ENCODE results near the gene RNF41.

Gene RNF41

DNA sequence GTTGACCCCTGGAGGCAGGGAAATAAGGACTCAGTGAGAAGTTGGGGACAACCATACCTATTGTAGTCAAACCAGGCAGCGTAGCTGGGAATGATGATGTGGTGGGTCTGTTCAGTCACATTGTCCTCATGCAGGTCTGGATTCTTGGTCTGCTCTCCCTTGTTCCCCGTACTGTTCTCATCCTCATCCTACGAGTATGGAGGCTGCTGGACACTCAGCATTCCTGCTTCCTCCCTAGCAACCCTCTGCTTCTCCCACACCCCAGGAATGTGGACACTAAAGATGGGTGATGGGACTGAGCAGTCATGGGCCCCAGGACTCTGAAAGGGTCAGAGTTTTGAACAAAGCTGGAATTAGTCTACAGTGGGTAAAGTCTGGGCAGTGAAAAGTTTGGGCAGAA is 43.4 kb downstream of the RNF41 start:
- no peak for DNase-seq (ENCODE audit: low read depth, low spot score)
- H3K36me3 ChIP-seq (ENCODE audit: control insufficient read depth, insufficient read depth, low read length) = peaks cover 26% of the 10 kb centered on the region
- no CpG with 5 or more reads among the region's 3 CpGs for WGBS (ENCODE audit: insufficient coverage, insufficient read length)
- no peaks in the 10 kb centered on the region for H3K9me3 ChIP-seq (ENCODE audit: control insufficient read depth, insufficient read depth, low read length)
- H3K27ac ChIP-seq (ENCODE audit: low read length) = no peak overlapping the region
- H3K27me3 ChIP-seq (ENCODE audit: control insufficient read depth, insufficient read depth, low read length) = no peaks in the 10 kb centered on the region
- H3K4me1 ChIP-seq (ENCODE audit: control insufficient read depth, insufficient read depth, low read length) = no peaks in the 10 kb centered on the region
- H3K4me3 ChIP-seq (ENCODE audit: low read length) = no peak overlapping the region

- Histone ChIP-seq H3K27ac (ENCODE audit: low read length) (no peak overlapping the region), H3K4me1 (ENCODE audit: control insufficient read depth, insufficient read depth, low read length) (no peaks in the 10 kb centered on the region), H3K9me3 (ENCODE audit: control insufficient read depth, insufficient read depth, low read length) (no peaks in the 10 kb centered on the region), H3K27me3 (ENCODE audit: control insufficient read depth, insufficient read depth, low read length) (no peaks in the 10 kb centered on the region), H3K36me3 (ENCODE audit: control insufficient read depth, insufficient read depth, low read length) (peaks cover 36% of the 10 kb centered on the region), H3K4me3 (ENCODE audit: low read length) (no peak overlapping the region)
- no CpG with 5 or more reads among the region's 7 CpGs for WGBS (ENCODE audit: insufficient coverage, insufficient read length)
- DNase-seq (ENCODE audit: low read depth, low spot score) = no peak
These were observed 48.9 kb downstream of the RNF41 start for GRCh38 chr12:56172839-56173238.

GRCh38 chr12:56169229-56169759 is 52.4 kb downstream of the RNF41 start:
- DNase-seq (ENCODE audit: low read depth, low spot score) = no peak
- no CpG with 5 or more reads among the region's 11 CpGs for WGBS (ENCODE audit: insufficient coverage, insufficient read length)
- H3K27me3 ChIP-seq (ENCODE audit: control insufficient read depth, insufficient read depth, low read length) = no peaks in the 10 kb centered on the region
- no peak overlapping the region for H3K4me3 ChIP-seq (ENCODE audit: low read length)
- no peaks in the 10 kb centered on the region for H3K4me1 ChIP-seq (ENCODE audit: control insufficient read depth, insufficient read depth, low read length)
- H3K36me3 ChIP-seq (ENCODE audit: control insufficient read depth, insufficient read depth, low read length) = peaks cover 46% of the 10 kb centered on the region
- H3K9me3 ChIP-seq (ENCODE audit: control insufficient read depth, insufficient read depth, low read length) = no peaks in the 10 kb centered on the region
- H3K27ac ChIP-seq (ENCODE audit: low read length) = no peak overlapping the region

- H3K27ac ChIP-seq (ENCODE audit: low read length) = no peak overlapping the region
- no CpG with 5 or more reads among the region's 4 CpGs for WGBS (ENCODE audit: insufficient coverage, insufficient read length)
These were observed 56.4 kb downstream of the RNF41 start for GRCh38 chr12:56165369-56165768.

GRCh38 chr12:56164345-56164729 is 57.4 kb downstream of the RNF41 start:
- H3K4me1 ChIP-seq (ENCODE audit: control insufficient read depth, insufficient read depth, low read length) = peaks cover 7% of the 10 kb centered on the region
- DNase-seq (ENCODE audit: low read depth, low spot score) = no peak
- no peaks in the 10 kb centered on the region for H3K27me3 ChIP-seq (ENCODE audit: control insufficient read depth, insufficient read depth, low read length)
- H3K9me3 ChIP-seq (ENCODE audit: control insufficient read depth, insufficient read depth, low read length) = no peaks in the 10 kb centered on the region
- H3K36me3 ChIP-seq (ENCODE audit: control insufficient read depth, insufficient read depth, low read length) = peaks cover 57% of the 10 kb centered on the region
- no peak overlapping the region for H3K27ac ChIP-seq (ENCODE audit: low read length)
- WGBS (ENCODE audit: insufficient coverage, insufficient read length) = no CpG with 5 or more reads among the region's 17 CpGs
- H3K4me3 ChIP-seq (ENCODE audit: low read length) = no peak overlapping the region

More at GRCh38 chr12:56165369-56165768, 56.4 kb downstream of the RNF41 start:
- H3K9me3 ChIP-seq (ENCODE audit: control insufficient read depth, insufficient read depth, low read length) = no peaks in the 10 kb centered on the region
- H3K27me3 ChIP-seq (ENCODE audit: control insufficient read depth, insufficient read depth, low read length) = no peaks in the 10 kb centered on the region
- no peak overlapping the region for H3K4me3 ChIP-seq (ENCODE audit: low read length)
- DNase-seq (ENCODE audit: low read depth, low spot score) = no peak
- peaks cover 57% of the 10 kb centered on the region for H3K36me3 ChIP-seq (ENCODE audit: control insufficient read depth, insufficient read depth, low read length)
- H3K4me1 ChIP-seq (ENCODE audit: control insufficient read depth, insufficient read depth, low read length) = peaks cover 4% of the 10 kb centered on the region

- Histone ChIP-seq H3K4me1 (ENCODE audit: control insufficient read depth, insufficient read depth, low read length) (peaks cover 7% of the 10 kb centered on the region), H3K4me3 (ENCODE audit: low read length) (no peak overlapping the region), H3K27ac (ENCODE audit: low read length) (no peak overlapping the region), H3K36me3 (ENCODE audit: control insufficient read depth, insufficient read depth, low read length) (peaks cover 55% of the 10 kb centered on the region), H3K27me3 (ENCODE audit: control insufficient read depth, insufficient read depth, low read length) (no peaks in the 10 kb centered on the region), H3K9me3 (ENCODE audit: control insufficient read depth, insufficient read depth, low read length) (no peaks in the 10 kb centered on the region)
- no CpG with 5 or more reads among the region's 11 CpGs for WGBS (ENCODE audit: insufficient coverage, insufficient read length)
- DNase-seq (ENCODE audit: low read depth, low spot score) = no peak
These were observed 58.0 kb downstream of the RNF41 start for GRCh38 chr12:56163533-56164344.

- no peak overlapping the region for H3K4me3 ChIP-seq (ENCODE audit: low read length)
These were observed 59.0 kb downstream of the RNF41 start for GRCh38 chr12:56162468-56163290.

GRCh38 chr12:56161690-56162351 is 59.9 kb downstream of the RNF41 start:
- WGBS (ENCODE audit: insufficient coverage, insufficient read length) = no CpG with 5 or more reads among the region's 10 CpGs
- H3K27ac ChIP-seq (ENCODE audit: low read length) = no peak overlapping the region

More at GRCh38 chr12:56162468-56163290, 59.0 kb downstream of the RNF41 start:
- no peaks in the 10 kb centered on the region for H3K9me3 ChIP-seq (ENCODE audit: control insufficient read depth, insufficient read depth, low read length)
- H3K4me1 ChIP-seq (ENCODE audit: control insufficient read depth, insufficient read depth, low read length) = peaks cover 7% of the 10 kb centered on the region
- no CpG with 5 or more reads among the region's 11 CpGs for WGBS (ENCODE audit: insufficient coverage, insufficient read length)
- peaks cover 51% of the 10 kb centered on the region for H3K36me3 ChIP-seq (ENCODE audit: control insufficient read depth, insufficient read depth, low read length)
- no peaks in the 10 kb centered on the region for H3K27me3 ChIP-seq (ENCODE audit: control insufficient read depth, insufficient read depth, low read length)
- no peak for DNase-seq (ENCODE audit: low read depth, low spot score)
- H3K27ac ChIP-seq (ENCODE audit: low read length) = no peak overlapping the region

GRCh38 chr12:56160894-56161689 is 60.6 kb downstream of the RNF41 start:
- DNase-seq (ENCODE audit: low read depth, low spot score) = no peak
- Histone ChIP-seq H3K9me3 (ENCODE audit: control insufficient read depth, insufficient read depth, low read length) (no peaks in the 10 kb centered on the region), H3K4me3 (ENCODE audit: low read length) (no peak overlapping the region), H3K36me3 (ENCODE audit: control insufficient read depth, insufficient read depth, low read length) (peaks cover 46% of the 10 kb centered on the region), H3K27me3 (ENCODE audit: control insufficient read depth, insufficient read depth, low read length) (no peaks in the 10 kb centered on the region), H3K4me1 (ENCODE audit: control insufficient read depth, insufficient read depth, low read length) (peaks cover 7% of the 10 kb centered on the region), H3K27ac (ENCODE audit: low read length) (no peak overlapping the region)
- WGBS (ENCODE audit: insufficient coverage, insufficient read length) = no CpG with 5 or more reads among the region's 11 CpGs

More at GRCh38 chr12:56161690-56162351, 59.9 kb downstream of the RNF41 start:
- peaks cover 7% of the 10 kb centered on the region for H3K4me1 ChIP-seq (ENCODE audit: control insufficient read depth, insufficient read depth, low read length)
- peaks cover 46% of the 10 kb centered on the region for H3K36me3 ChIP-seq (ENCODE audit: control insufficient read depth, insufficient read depth, low read length)
- no peaks in the 10 kb centered on the region for H3K9me3 ChIP-seq (ENCODE audit: control insufficient read depth, insufficient read depth, low read length)
- no peak overlapping the region for H3K4me3 ChIP-seq (ENCODE audit: low read length)
- no peaks in the 10 kb centered on the region for H3K27me3 ChIP-seq (ENCODE audit: control insufficient read depth, insufficient read depth, low read length)
- DNase-seq (ENCODE audit: low read depth, low spot score) = no peak

Measured in iPS DF 6.9 (cell line).